Neuronal stem cell (in vitro differentiated cells): ENCODE results near the gene HRAS. TPM values are rescaled to one million over a fixed set of nuclear protein-coding genes. Genes with fewer than 3 reads are reported as not detected.

Experiments used
- DNase-seq: peaks from one replicate; pipeline ENCODE4 v3.0.0-alpha.2; 2013; ENCODE audit warnings: low spot score
- H2AFZ ChIP-seq: one replicate; pipeline ENCODE4 v1.6.1; 2013; ENCODE audit warnings: mild to moderate bottlenecking, low read length, inconsistent platforms
- H2AK5ac ChIP-seq: 2 replicates; pipeline ENCODE4 v1.6.1; 2013; ENCODE audit warnings: low read depth, mild to moderate bottlenecking, inconsistent platforms, low read length, moderate library complexity, mixed read lengths
- H2BK120ac ChIP-seq: 2 replicates; pipeline ENCODE4 v1.6.1; 2013; ENCODE audit warnings: low read depth, mild to moderate bottlenecking, inconsistent platforms, low read length, moderate library complexity, mixed read lengths
- H2BK12ac ChIP-seq: one replicate; pipeline ENCODE4 v1.6.1; 2013; ENCODE audit warnings: low read length, inconsistent platforms
- H2BK15ac ChIP-seq: 2 replicates; pipeline ENCODE4 v1.6.1; 2013; ENCODE audit warnings: mild to moderate bottlenecking, low read length, inconsistent platforms, mixed read lengths
- H2BK5ac ChIP-seq: one replicate; pipeline ENCODE4 v1.6.1; 2013; ENCODE audit warnings: inconsistent platforms, mild to moderate bottlenecking, low read length, moderate library complexity
- H3K14ac ChIP-seq: one replicate; pipeline ENCODE4 v1.6.1; 2013; ENCODE audit warnings: low read length, inconsistent platforms
- H3K18ac ChIP-seq: 2 replicates; pipeline ENCODE4 v1.6.1; 2013; ENCODE audit warnings: low read length, inconsistent platforms
- H3K23ac ChIP-seq: 2 replicates; pipeline ENCODE4 v1.6.1; 2013; ENCODE audit warnings: low read depth, mild to moderate bottlenecking, mixed read lengths, low read length, inconsistent platforms; ENCODE audit not compliant: poor library complexity
- H3K27ac ChIP-seq: replicated peaks from 3 replicates; pipeline ENCODE4 v1.5.1; 2013; ENCODE audit warnings: low read length, inconsistent platforms
- H3K27me3 ChIP-seq, 3 experiments: 2 replicates each; pipeline ENCODE4 v1.6.1; 2013; ENCODE audit warnings: low read length in 3 of 3, mild to moderate bottlenecking in 2 of 3, inconsistent platforms in 1 of 3, low read depth in 1 of 3, mixed read lengths in 1 of 3, moderate library complexity in 1 of 3; ENCODE audit not compliant: control insufficient read depth in 3 of 3, insufficient read depth in 3 of 3
- H3K36me3 ChIP-seq, 2 donors: replicated peaks in 1 of 2; 2 replicates each; pipeline ENCODE4 v1.6.1; 2013; ENCODE audit warnings: low read length in 2 of 2; ENCODE audit not compliant: control insufficient read depth in 2 of 2, insufficient read depth in 2 of 2
- H3K4ac ChIP-seq: 2 replicates; pipeline ENCODE4 v1.6.1; 2013; ENCODE audit warnings: inconsistent platforms, mild to moderate bottlenecking, low read length, moderate library complexity
- H3K4me1 ChIP-seq, 2 donors: 1 replicate in 1 of 2; 2 replicates in 1 of 2; pipeline ENCODE4 v1.6.1; 2013; ENCODE audit warnings: low read length in 2 of 2, low read depth in 1 of 2; ENCODE audit not compliant: control insufficient read depth in 2 of 2, insufficient read depth in 1 of 2
- H3K4me2 ChIP-seq: one replicate; pipeline ENCODE4 v1.6.1; 2013; ENCODE audit warnings: mild to moderate bottlenecking, low read length, inconsistent platforms; ENCODE audit not compliant: insufficient read depth, poor library complexity, severe bottlenecking
- H3K4me3 ChIP-seq, 2 donors: 2 replicates each; pipeline ENCODE4 v1.5.1; 2013; ENCODE audit warnings: low read length in 2 of 2, mild to moderate bottlenecking in 2 of 2, inconsistent platforms in 1 of 2, moderate library complexity in 1 of 2
- H3K79me1 ChIP-seq: one replicate; pipeline ENCODE4 v1.6.1; 2013; ENCODE audit warnings: low read depth, mild to moderate bottlenecking, inconsistent platforms, low read length, moderate library complexity
- H3K9ac ChIP-seq: one replicate; pipeline ENCODE4 v1.6.1; 2013; ENCODE audit warnings: mild to moderate bottlenecking, low read depth, low read length, inconsistent platforms; ENCODE audit not compliant: poor library complexity
- H3K9me3 ChIP-seq, 2 donors: replicated peaks in 1 of 2; 2 replicates each; pipeline versions ENCODE3 to v1.6.1; 2013; ENCODE audit warnings: low read length in 2 of 2, mild to moderate bottlenecking in 2 of 2, inconsistent platforms in 1 of 2, low read depth in 1 of 2, mixed read lengths in 1 of 2, moderate library complexity in 1 of 2; ENCODE audit not compliant: control insufficient read depth in 2 of 2, insufficient read depth in 1 of 2
- H4K8ac ChIP-seq: one replicate; pipeline ENCODE4 v1.6.1; 2013; ENCODE audit warnings: low read depth, mild to moderate bottlenecking, inconsistent platforms, low read length, moderate library complexity
- H4K91ac ChIP-seq: one replicate; pipeline ENCODE4 v1.6.1; 2013; ENCODE audit warnings: low read length, low read depth, mild to moderate bottlenecking, inconsistent platforms; ENCODE audit not compliant: poor library complexity
- WGBS, 2 donors: extraction: QIAGEN DNeasy Blood & Tissue Kit; methylation state at CpG; one replicate each; pipeline ENCODE4 v1.1.7; 2013; ENCODE audit warnings: missing lambda C conversion rate in 2 of 2, mixed read lengths in 1 of 2; ENCODE audit not compliant: insufficient read length in 2 of 2, insufficient replicate concordance in 1 of 2; ENCODE audit errors: extremely low coverage in 2 of 2; 5-methylcytosine and 5-hydroxymethylcytosine counted together
- polyA plus RNA-seq, 2 experiments: library from polyadenylated mRNA; stranded (reverse); fragments of 200-250 nt; gene quantifications; one replicate each; pipeline ENCODE4 v1.2.3, GENCODE V29; 2013

Gene HRAS
- 26.4 TPM for polyA plus RNA-seq (2013, experiment 1 of 2)
- polyA plus RNA-seq (2013, experiment 2 of 2) = 25.5 TPM

DNA sequence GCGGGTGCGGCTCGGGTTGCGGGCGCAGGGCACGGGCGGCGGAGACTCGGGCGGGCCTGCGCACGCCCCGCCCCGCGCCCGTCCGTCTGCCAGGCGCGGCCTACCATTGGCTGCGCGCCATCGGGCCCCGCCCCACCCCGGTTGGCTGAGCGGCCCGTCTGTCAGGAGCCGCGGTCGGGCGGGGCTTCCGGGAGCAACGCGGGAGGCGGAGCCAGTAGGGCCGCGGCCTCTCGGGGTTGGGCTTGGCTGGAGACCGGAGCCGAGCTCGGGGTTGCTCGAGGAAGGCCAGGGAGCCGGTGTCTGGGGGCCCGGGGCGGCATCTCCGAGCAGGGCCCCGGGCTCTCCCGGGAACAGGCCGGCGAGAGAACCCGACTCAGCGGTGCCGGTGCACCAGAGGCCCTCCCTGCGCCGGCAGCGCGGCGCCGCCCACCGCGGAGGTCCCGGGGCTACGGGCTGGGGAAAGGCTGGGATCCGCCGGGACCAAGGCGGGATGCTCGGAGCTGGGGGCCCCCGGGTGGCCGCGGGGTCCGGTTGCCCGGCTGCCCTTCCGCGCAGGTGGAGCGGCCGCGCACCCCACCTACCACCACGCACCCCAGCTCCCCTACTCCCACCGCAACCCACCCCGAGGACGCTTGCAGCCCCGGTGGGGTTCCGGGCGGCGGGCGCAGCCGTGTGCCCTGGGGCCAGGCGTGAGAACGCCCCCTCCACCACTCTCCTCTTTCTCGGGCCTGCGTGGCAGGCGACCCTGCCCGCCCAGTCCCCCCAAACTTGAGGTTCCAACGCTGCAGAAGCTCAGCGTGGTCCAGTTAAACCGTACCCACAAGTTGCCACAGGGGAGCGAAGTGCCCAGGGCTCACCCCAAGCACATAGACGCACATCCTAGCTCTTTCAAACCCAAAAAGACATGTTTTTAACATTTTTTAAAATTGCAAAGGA, at the start of gene HRAS:
Gene HRAS (minus strand): TSS at position 58 of the 936 bp plus-strand sequence.
- Histone ChIP-seq H2BK120ac (no peak within 1 kb of the TSS), H3K4me2 (peak within 1 kb of the TSS; percentile 96), H3K36me3 (peaks cover 22 to 31% of the 10 kb centered on the region in 2 donors), H2AK5ac (peak within 1 kb of the TSS; percentile 91), H3K9ac (peak within 1 kb of the TSS; percentile 91), H3K4me1 (peaks cover 16 to 23% of the 10 kb centered on the region in 2 donors), H3K14ac (peak within 1 kb of the TSS; percentile 94), H3K9me3 (peaks cover 0 to 2% of the 10 kb centered on the region in 2 donors), H3K27me3 (peaks cover 0 to 27% (median 4%) of the 10 kb centered on the region in 3 experiments), H2AFZ (peak within 1 kb of the TSS; percentile 98), H4K91ac (peak within 1 kb of the TSS; percentile 53), H2BK5ac (peak within 1 kb of the TSS; percentile 9), H3K4me3 (peak within 1 kb of the TSS; percentile 76 to 95), H2BK12ac (peak within 1 kb of the TSS; percentile 58), H2BK15ac (peak within 1 kb of the TSS; percentile 75), H3K27ac (peak within 1 kb of the TSS; percentile 81), H3K79me1 (peaks cover 12% of the 10 kb centered on the region), H3K4ac (peak within 1 kb of the TSS; percentile 53), H3K18ac (peak within 1 kb of the TSS; percentile 97), H4K8ac (no peak within 1 kb of the TSS), H3K23ac (peak within 1 kb of the TSS; percentile 80)
- peak; percentile 95 for DNase-seq
- no CpG with 5 or more reads among the region's 97 CpGs for WGBS, 2 donors

DNA sequence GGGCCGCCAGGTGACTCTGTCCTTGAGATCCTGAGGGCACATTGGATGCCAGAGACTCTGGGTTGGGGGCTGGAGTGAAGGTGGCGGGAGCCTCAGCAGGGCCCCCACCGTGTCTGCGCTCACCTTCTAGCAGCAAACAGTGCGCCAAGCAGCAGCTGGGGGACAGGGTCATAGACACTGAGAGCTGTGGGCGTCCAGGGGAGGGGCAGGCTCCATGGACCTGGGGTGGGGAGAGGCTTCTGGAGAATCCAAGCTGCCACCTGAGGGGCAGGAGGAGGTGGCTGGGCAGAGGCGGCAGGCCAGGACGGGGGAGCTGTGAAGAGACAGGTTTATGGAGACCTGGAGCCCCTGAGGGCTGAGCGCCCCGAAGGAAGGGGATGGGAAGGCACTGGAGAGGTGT, 48.9 kb upstream of the HRAS start:
- Histone ChIP-seq H2BK12ac (no peak overlapping the region), H4K8ac (no peak overlapping the region), H3K4ac (no peak overlapping the region), H3K14ac (no peak overlapping the region), H2BK120ac (no peak overlapping the region), H3K27ac (no peak overlapping the region), H2BK5ac (no peak overlapping the region), H3K4me2 (no peak overlapping the region), H3K27me3 (no peaks in the 10 kb centered on the region), H3K4me1 (peaks cover 0 to under 1% of the 10 kb centered on the region in 2 donors), H3K79me1 (peaks cover 26% of the 10 kb centered on the region), H3K4me3 (no peak overlapping the region), H3K18ac (no peak overlapping the region), H3K9ac (no peak overlapping the region), H4K91ac (no peak overlapping the region), H3K23ac (peak overlapping the region; percentile 6), H3K36me3 (peaks cover 39 to 63% of the 10 kb centered on the region in 2 donors), H2AK5ac (no peak overlapping the region), H3K9me3 (no peaks in the 10 kb centered on the region), H2BK15ac (no peak overlapping the region), H2AFZ (no peak overlapping the region)
- no CpG with 5 or more reads among the region's 10 CpGs for WGBS, 2 donors
- DNase-seq = no peak

DNA sequence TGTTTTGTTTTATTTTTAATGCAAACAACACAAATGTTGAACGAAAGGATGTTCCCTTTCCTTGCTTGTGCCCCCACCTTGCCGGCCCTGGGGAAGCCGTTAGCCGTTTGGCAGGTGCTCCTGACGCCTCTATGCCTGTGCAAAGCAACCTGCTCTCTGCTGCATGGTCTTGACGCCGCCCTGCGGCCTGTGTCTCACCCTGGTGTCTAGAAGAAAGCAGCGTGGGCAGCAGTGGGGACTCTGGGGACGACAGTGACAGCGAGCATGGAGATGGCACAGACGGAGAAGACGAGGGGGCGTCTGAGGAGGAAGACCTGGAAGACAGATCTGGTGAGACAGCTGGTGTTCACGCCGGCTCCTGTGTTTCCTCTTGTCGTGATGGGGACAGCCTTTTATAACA, 46.4 kb upstream of the HRAS start:
- Histone ChIP-seq H3K4me2 (no peak overlapping the region), H3K4ac (no peak overlapping the region), H3K9ac (no peak overlapping the region), H2BK5ac (no peak overlapping the region), H4K91ac (no peak overlapping the region), H2AFZ (no peak overlapping the region), H3K4me1 (peaks cover 13 to 16% of the 10 kb centered on the region in 2 donors), H3K4me3 (no peak overlapping the region), H2BK15ac (no peak overlapping the region), H3K14ac (no peak overlapping the region), H4K8ac (no peak overlapping the region), H3K27me3 (no peaks in the 10 kb centered on the region), H2BK12ac (no peak overlapping the region), H3K23ac (peak overlapping the region; percentile 40), H3K27ac (no peak overlapping the region), H3K79me1 (peaks cover 34% of the 10 kb centered on the region), H3K18ac (no peak overlapping the region), H3K9me3 (no peaks in the 10 kb centered on the region), H3K36me3 (peaks cover 24 to 47% of the 10 kb centered on the region in 2 donors), H2BK120ac (no peak overlapping the region), H2AK5ac (no peak overlapping the region)
- no peak for DNase-seq
- no CpG with 5 or more reads among the region's 17 CpGs for WGBS, 2 donors

DNA sequence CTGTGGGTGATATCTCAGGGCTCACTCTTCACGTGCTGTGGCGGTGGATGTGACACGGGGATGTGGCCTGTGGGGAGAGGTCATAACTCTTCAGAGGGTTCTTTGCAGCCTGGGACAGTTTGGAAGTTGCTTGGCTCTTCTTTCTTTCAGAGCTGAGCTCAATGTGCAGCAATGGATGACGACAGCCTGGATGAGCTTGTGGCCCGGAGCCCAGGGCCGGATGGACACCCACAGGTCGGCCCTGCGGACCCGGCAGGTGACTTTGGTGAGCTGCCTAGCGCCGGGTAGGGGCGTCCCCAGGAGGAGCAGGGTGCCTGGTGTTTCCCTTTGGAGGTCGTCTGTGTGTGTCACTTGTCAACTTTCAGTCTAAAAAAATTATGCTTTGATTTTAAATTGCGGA, 46.0 kb upstream of the HRAS start:
- Histone ChIP-seq H3K18ac (no peak overlapping the region), H3K27me3 (no peaks in the 10 kb centered on the region), H4K91ac (no peak overlapping the region), H2AFZ (no peak overlapping the region), H3K27ac (no peak overlapping the region), H3K4me3 (no peak overlapping the region), H4K8ac (no peak overlapping the region), H3K14ac (no peak overlapping the region), H3K9ac (no peak overlapping the region), H3K36me3 (peaks cover 22 to 43% of the 10 kb centered on the region in 2 donors), H3K23ac (no peak overlapping the region), H2AK5ac (no peak overlapping the region), H2BK5ac (no peak overlapping the region), H3K79me1 (peaks cover 34% of the 10 kb centered on the region), H3K9me3 (no peaks in the 10 kb centered on the region), H3K4me1 (peaks cover 13 to 16% of the 10 kb centered on the region in 2 donors), H2BK120ac (no peak overlapping the region), H2BK15ac (no peak overlapping the region), H2BK12ac (no peak overlapping the region), H3K4me2 (no peak overlapping the region), H3K4ac (no peak overlapping the region)
- WGBS, 2 donors = 100% methylated on average over 1 of the region's 14 CpGs; no CpG with 5 or more reads in 1 of the 2 donors
- DNase-seq = no peak
